ENCODE measurements around the gene TTC13.

- TF ChIP-seq RAD21 (IDR thresholded peaks at IDR 0.05; ENCODE audit: low read depth), result no peak
- TF ChIP-seq CTCF (IDR thresholded peaks at IDR 0.05 in 2 of 3, conservative IDR thresholded peaks at IDR 0.05 in 1 of 3; ENCODE audit: borderline replicate concordance in 1 of 3, insufficient read depth in 1 of 3, low read depth in 2 of 3, low read length in 2 of 3), result no peak
- no peak for TF ChIP-seq POLR2A (IDR thresholded peaks at IDR 0.05; ENCODE audit: borderline replicate concordance, extremely low read depth, insufficient read depth, insufficient read length)
These were observed 107.7 kb downstream of the TTC13 start for GRCh38 chr1:230870916-230871315.
